Stimulated activated memory B cell treated with anti-CD40 and anti-IgM and Interleukin-4, amounts not matched to agents 10 μg/mL and 1 μg/mL and 100 μg/mL, for 72 hours (primary cell): ENCODE results near the gene PBX1.

ENCODE experiments used
- ATAC-seq: fragments of 150-1000 bp; cut with Tn5 transposase; 2 replicates; pipeline ENCODE4 v1.10.0; 2021
- H3K27ac Mint-ChIP-seq: one replicate; pipeline ENCODE4 v1.8.0; 2022; ENCODE audit warnings: mild to moderate bottlenecking, mixed read lengths
- H3K27me3 Mint-ChIP-seq: one replicate; pipeline ENCODE4 v1.8.0; 2022; ENCODE audit warnings: mixed read lengths
- H3K36me3 Mint-ChIP-seq: one replicate; pipeline ENCODE4 v1.8.0; 2022; ENCODE audit warnings: mixed read lengths
- H3K4me1 Mint-ChIP-seq: one replicate; pipeline ENCODE4 v1.8.0; 2022; ENCODE audit warnings: mixed read lengths
- H3K4me3 Mint-ChIP-seq: one replicate; pipeline ENCODE4 v1.8.0; 2022; ENCODE audit warnings: mild to moderate bottlenecking, moderate library complexity, mixed read lengths
- H3K9me3 Mint-ChIP-seq: one replicate; pipeline ENCODE4 v1.8.0; 2022; ENCODE audit warnings: mixed read lengths

PBX1 gene

GRCh38 chr1:164786980-164787833, 228.2 kb downstream of the PBX1 start:
- Mint-ChIP-seq H3K9me3 (no peaks in the 10 kb centered on the region), H3K27me3 (peaks cover 17% of the 10 kb centered on the region), H3K27ac (no peak overlapping the region), H3K4me1 (no peaks in the 10 kb centered on the region), H3K4me3 (no peak overlapping the region), H3K36me3 (no peaks in the 10 kb centered on the region)
- peak; percentile 70 for ATAC-seq

GRCh38 chr1:164787834-164788231, 228.8 kb downstream of the PBX1 start:
- Mint-ChIP-seq H3K9me3 (no peaks in the 10 kb centered on the region), H3K27me3 (peaks cover 22% of the 10 kb centered on the region), H3K4me3 (no peak overlapping the region), H3K4me1 (no peaks in the 10 kb centered on the region), H3K36me3 (no peaks in the 10 kb centered on the region), H3K27ac (no peak overlapping the region)
- no peak for ATAC-seq

- no peak overlapping the region for H3K4me3 Mint-ChIP-seq
- no peaks in the 10 kb centered on the region for H3K4me1 Mint-ChIP-seq
- no peak for ATAC-seq
- H3K36me3 Mint-ChIP-seq, result no peaks in the 10 kb centered on the region
- peaks cover 22% of the 10 kb centered on the region for H3K27me3 Mint-ChIP-seq
- H3K9me3 Mint-ChIP-seq, result no peaks in the 10 kb centered on the region
- no peak overlapping the region for H3K27ac Mint-ChIP-seq
These were observed 231.1 kb downstream of the PBX1 start for GRCh38 chr1:164790081-164790480.

- Mint-ChIP-seq H3K36me3 (no peaks in the 10 kb centered on the region), H3K27ac (no peak overlapping the region), H3K27me3 (peaks cover 22% of the 10 kb centered on the region), H3K4me1 (no peaks in the 10 kb centered on the region), H3K4me3 (no peak overlapping the region), H3K9me3 (no peaks in the 10 kb centered on the region)
- ATAC-seq, result no peak
These were observed 233.5 kb downstream of the PBX1 start for GRCh38 chr1:164792410-164793004.

GRCh38 chr1:164794356-164794755, 235.4 kb downstream of the PBX1 start:
- peaks cover 22% of the 10 kb centered on the region for H3K27me3 Mint-ChIP-seq
- H3K9me3 Mint-ChIP-seq, result no peaks in the 10 kb centered on the region
- no peaks in the 10 kb centered on the region for H3K4me1 Mint-ChIP-seq
- H3K36me3 Mint-ChIP-seq, result no peaks in the 10 kb centered on the region
- ATAC-seq, result no peak
- no peak overlapping the region for H3K4me3 Mint-ChIP-seq
- no peak overlapping the region for H3K27ac Mint-ChIP-seq

GRCh38 chr1:164796916-164797315, 237.9 kb downstream of the PBX1 start:
- Mint-ChIP-seq H3K27ac (no peak overlapping the region), H3K4me1 (no peaks in the 10 kb centered on the region), H3K36me3 (no peaks in the 10 kb centered on the region), H3K27me3 (peaks cover 8% of the 10 kb centered on the region), H3K9me3 (no peaks in the 10 kb centered on the region), H3K4me3 (no peak overlapping the region)
- ATAC-seq, result no peak

GRCh38 chr1:164801246-164801731, 242.3 kb downstream of the PBX1 start:
- no peak for ATAC-seq
- Mint-ChIP-seq H3K27me3 (no peaks in the 10 kb centered on the region), H3K9me3 (no peaks in the 10 kb centered on the region), H3K4me1 (peaks cover 7% of the 10 kb centered on the region), H3K27ac (no peak overlapping the region), H3K36me3 (no peaks in the 10 kb centered on the region), H3K4me3 (no peak overlapping the region)

GRCh38 chr1:164801791-164802502, 243.0 kb downstream of the PBX1 start:
- ATAC-seq, result no peak
- Mint-ChIP-seq H3K27ac (no peak overlapping the region), H3K4me1 (peaks cover 7% of the 10 kb centered on the region), H3K9me3 (no peaks in the 10 kb centered on the region), H3K36me3 (no peaks in the 10 kb centered on the region), H3K4me3 (no peak overlapping the region), H3K27me3 (no peaks in the 10 kb centered on the region)

- no peak overlapping the region for H3K4me3 Mint-ChIP-seq
- ATAC-seq, result no peak
These were observed 243.7 kb downstream of the PBX1 start for GRCh38 chr1:164802529-164803282.

GRCh38 chr1:164803366-164803765, 244.4 kb downstream of the PBX1 start:
- no peaks in the 10 kb centered on the region for H3K36me3 Mint-ChIP-seq
- H3K4me3 Mint-ChIP-seq, result no peak overlapping the region
- no peak for ATAC-seq
- H3K27ac Mint-ChIP-seq, result no peak overlapping the region
- no peaks in the 10 kb centered on the region for H3K27me3 Mint-ChIP-seq
- no peaks in the 10 kb centered on the region for H3K9me3 Mint-ChIP-seq
- peaks cover 7% of the 10 kb centered on the region for H3K4me1 Mint-ChIP-seq

More at GRCh38 chr1:164802529-164803282, 243.7 kb downstream of the PBX1 start:
- Mint-ChIP-seq H3K36me3 (no peaks in the 10 kb centered on the region), H3K27ac (no peak overlapping the region), H3K9me3 (no peaks in the 10 kb centered on the region), H3K4me1 (peaks cover 7% of the 10 kb centered on the region), H3K27me3 (no peaks in the 10 kb centered on the region)

- no peak for ATAC-seq
These were observed 245.4 kb downstream of the PBX1 start for GRCh38 chr1:164804366-164804765.

GRCh38 chr1:164805399-164805798, 246.4 kb downstream of the PBX1 start:
- H3K27ac Mint-ChIP-seq, result no peak overlapping the region
- H3K9me3 Mint-ChIP-seq, result no peaks in the 10 kb centered on the region
- H3K4me1 Mint-ChIP-seq, result peaks cover 7% of the 10 kb centered on the region
- no peak for ATAC-seq
- H3K27me3 Mint-ChIP-seq, result no peaks in the 10 kb centered on the region
- H3K4me3 Mint-ChIP-seq, result no peak overlapping the region
- H3K36me3 Mint-ChIP-seq, result no peaks in the 10 kb centered on the region

More at GRCh38 chr1:164804366-164804765, 245.4 kb downstream of the PBX1 start:
- H3K36me3 Mint-ChIP-seq, result no peaks in the 10 kb centered on the region
- no peak overlapping the region for H3K27ac Mint-ChIP-seq
- peaks cover 7% of the 10 kb centered on the region for H3K4me1 Mint-ChIP-seq
- no peaks in the 10 kb centered on the region for H3K9me3 Mint-ChIP-seq
- H3K27me3 Mint-ChIP-seq, result no peaks in the 10 kb centered on the region
- no peak overlapping the region for H3K4me3 Mint-ChIP-seq

- ATAC-seq, result no peak
- peaks cover 7% of the 10 kb centered on the region for H3K4me1 Mint-ChIP-seq
- H3K27me3 Mint-ChIP-seq, result no peaks in the 10 kb centered on the region
- no peaks in the 10 kb centered on the region for H3K9me3 Mint-ChIP-seq
- no peak overlapping the region for H3K4me3 Mint-ChIP-seq
- H3K36me3 Mint-ChIP-seq, result no peaks in the 10 kb centered on the region
- H3K27ac Mint-ChIP-seq, result no peak overlapping the region
These were observed 247.5 kb downstream of the PBX1 start for GRCh38 chr1:164806531-164806930.

GRCh38 chr1:164813776-164814175, 254.8 kb downstream of the PBX1 start:
- Mint-ChIP-seq H3K36me3 (no peaks in the 10 kb centered on the region), H3K9me3 (no peaks in the 10 kb centered on the region), H3K27me3 (no peaks in the 10 kb centered on the region), H3K4me3 (no peak overlapping the region), H3K4me1 (no peaks in the 10 kb centered on the region), H3K27ac (no peak overlapping the region)
- no peak for ATAC-seq

- no peaks in the 10 kb centered on the region for H3K9me3 Mint-ChIP-seq
- H3K27ac Mint-ChIP-seq, result no peak overlapping the region
- no peak overlapping the region for H3K4me3 Mint-ChIP-seq
- no peaks in the 10 kb centered on the region for H3K4me1 Mint-ChIP-seq
- no peak for ATAC-seq
- no peaks in the 10 kb centered on the region for H3K36me3 Mint-ChIP-seq
- no peaks in the 10 kb centered on the region for H3K27me3 Mint-ChIP-seq
These were observed 262.7 kb downstream of the PBX1 start for GRCh38 chr1:164821648-164822047.
